Spleen (tissue), 7 donors: Measurements from ENCODE around the gene MYOZ2.

ENCODE experiments used
- CTCF ChIP-seq, 11 experiments: fragments of 200-600 bp in 7 of 11; fragments of 450-650 bp in 4 of 11; sonication (generic) in 4 of 11; IDR thresholded peaks in 8 of 11; conservative IDR thresholded peaks in 3 of 11; 1 replicate in 7 of 11; 2 replicates in 4 of 11; pipeline versions ENCODE4 v1.4.0 to v1.8.0; 2016 to 2021; ENCODE audit warnings: antibody characterized with exemption in 11 of 11, inconsistent platforms in 4 of 11, mild to moderate bottlenecking in 1 of 11
- POLR2AphosphoS5 ChIP-seq, 3 donors: sonication (generic); formaldehyde crosslinking; IDR thresholded peaks; one replicate each; pipeline ENCODE4 v1.5.1; 2017; ENCODE audit warnings: antibody characterized with exemption in 3 of 3
- donor health status: DM: no; HTN: no; CAD: no; lungs with moderate emphysema.
- donor health status: DM: no; HTN: no; CAD: no.
- donor health status: DM: no; HTN: no; CAD: no.

- no peak for TF ChIP-seq CTCF (IDR thresholded peaks at IDR 0.05 in 8 of 11, conservative IDR thresholded peaks at IDR 0.05 in 3 of 11)
- no peak for TF ChIP-seq POLR2AphosphoS5 (IDR thresholded peaks at IDR 0.05)
Observed at GRCh38 chr4:119172223-119172622, 36.6 kb downstream of the MYOZ2 start.
